SIG-M5 treated with dmso at 0.1 percent for 504 hours (cell line): ENCODE measurements around the gene TLR7.

Experiments used
- DNase-seq: peaks from one replicate; lab custom pipeline; 2025; ENCODE audit not compliant: unreplicated experiment; lab: John Stamatoyannopoulos, UW

Gene TLR7

GRCh38 chrX:12866451-12867377, at the start of gene TLR7:
TSS of gene TLR7 (plus strand) at chrX:12867072. CDS start at chrX:12867579, 507 bp downstream.
- peak; percentile 22 for DNase-seq

- DNase-seq = no peak
Observed at GRCh38 chrX:12817528-12817927, 49.3 kb upstream of the TLR7 start.

- DNase-seq = no peak
Observed at GRCh38 chrX:12819222-12819621, 47.6 kb upstream of the TLR7 start.

- no peak for DNase-seq
Observed at GRCh38 chrX:12820737-12821136, 46.1 kb upstream of the TLR7 start.

- no peak for DNase-seq
Observed at GRCh38 chrX:12824944-12825343, 41.9 kb upstream of the TLR7 start.

- no peak for DNase-seq
Observed at GRCh38 chrX:12825801-12826200, 41.1 kb upstream of the TLR7 start.

- DNase-seq = no peak
Observed at GRCh38 chrX:12843061-12843667, 23.7 kb upstream of the TLR7 start.

GRCh38 chrX:12843668-12844279, 23.1 kb upstream of the TLR7 start:
- no peak for DNase-seq

GRCh38 chrX:12844319-12844718, 22.6 kb upstream of the TLR7 start:
- DNase-seq = no peak

- DNase-seq = peak; percentile 39
Observed at GRCh38 chrX:12865359-12865758, 1.5 kb upstream of the TLR7 start.

- peak; percentile 11 for DNase-seq
Observed at GRCh38 chrX:12867685-12868084, 813 bp downstream of the TLR7 start.

- no peak for DNase-seq
Observed at GRCh38 chrX:12868747-12869146, 1.9 kb downstream of the TLR7 start.

GRCh38 chrX:12871257-12871656, 4.4 kb downstream of the TLR7 start:
- no peak for DNase-seq

- no peak for DNase-seq
Observed at GRCh38 chrX:12872741-12873140, 5.9 kb downstream of the TLR7 start.

GRCh38 chrX:12874581-12874980, 7.7 kb downstream of the TLR7 start:
- peak; percentile 24 for DNase-seq

GRCh38 chrX:12877386-12877785, 10.5 kb downstream of the TLR7 start:
- DNase-seq = no peak

GRCh38 chrX:12878536-12878935, 11.7 kb downstream of the TLR7 start:
- no peak for DNase-seq

GRCh38 chrX:12881914-12882313, 15.0 kb downstream of the TLR7 start:
- DNase-seq = peak; percentile 3

- no peak for DNase-seq
Observed at GRCh38 chrX:12885508-12885907, 18.6 kb downstream of the TLR7 start.

GRCh38 chrX:12886545-12886944, 19.7 kb downstream of the TLR7 start:
- DNase-seq = no peak

- no peak for DNase-seq
Observed at GRCh38 chrX:12887141-12887540, 20.3 kb downstream of the TLR7 start.

GRCh38 chrX:12887767-12888166, 20.9 kb downstream of the TLR7 start:
- DNase-seq = no peak
